ENCODE data around the gene ZFPM1. TPM values are rescaled to one million over a fixed set of nuclear protein-coding genes. Genes with fewer than 3 reads are reported as not detected.
A peak's percentile ranks its signal among the peaks of the same experiment; 100 is the strongest.

The ZFPM1 gene
- total and polyA plus RNA-seq, 2 of the 8 experiments (the other 6 are each of a cell fraction or from before 2014, with no cell fraction given), result 0.74 to 4.8 TPM

DNA sequence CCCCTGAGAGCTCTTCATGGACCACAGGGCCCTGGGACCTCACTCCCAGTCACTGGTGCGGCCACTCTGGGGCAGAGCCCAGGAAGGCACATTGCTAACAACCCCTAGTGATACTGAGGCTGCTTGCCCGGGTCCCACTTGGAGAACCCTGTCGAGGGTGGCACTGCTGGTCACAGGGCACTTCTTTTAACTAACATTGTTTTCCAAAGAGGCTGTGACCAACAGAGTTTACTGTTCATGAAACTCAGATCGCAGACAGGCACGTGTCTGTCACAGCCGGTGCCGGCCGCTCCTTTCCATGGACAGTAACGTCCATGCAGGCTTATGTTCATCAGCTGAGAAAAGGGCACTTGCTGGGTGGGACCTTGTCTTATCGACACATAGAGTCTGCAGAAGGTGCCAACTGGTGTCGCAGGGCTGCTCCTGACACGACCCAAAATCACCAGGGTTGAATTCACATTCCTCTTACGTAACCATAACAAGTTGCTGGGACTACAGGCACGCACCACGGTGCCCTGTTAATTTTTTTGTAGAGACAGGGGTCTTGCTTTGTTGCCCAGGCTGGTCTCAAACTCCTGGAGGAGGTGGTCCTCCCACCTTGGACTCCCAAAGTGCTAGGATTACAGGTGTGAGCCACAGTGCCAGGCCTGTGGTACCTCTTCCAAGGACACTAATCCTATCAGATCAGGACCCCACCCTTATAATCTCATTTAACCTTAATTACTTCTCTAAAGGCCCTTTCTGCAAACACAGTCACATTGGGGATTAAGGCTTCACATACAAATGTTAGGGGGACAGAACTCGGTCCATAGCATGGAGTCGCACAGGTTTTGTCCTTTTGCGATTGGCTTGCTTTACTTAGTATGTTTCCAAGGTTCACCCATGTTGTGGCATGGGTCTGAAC is 115.9 kb downstream of the ZFPM1 start:
- no peak for DNase-seq (ENCODE audit: low read depth in 1 of 2, low spot score in 2 of 2)
- no peak overlapping the region for H3K27ac ChIP-seq (ENCODE audit: low read depth, low read length)
- no peak overlapping the region for H3K14ac ChIP-seq (ENCODE audit: insufficient read length)
- no peak for FAIRE-seq
- H3K36me3 ChIP-seq (ENCODE audit: control insufficient read depth in 2 of 4, insufficient read depth in 4 of 4, low read length in 3 of 4), result peaks cover 0 to 8% (median 0%) of the 10 kb centered on the region in 4 experiments; a peak in 2 of 8 replicates
- peaks cover 8% of the 10 kb centered on the region for H3K23me2 ChIP-seq (ENCODE audit: low read depth, low read length)
- H4K5ac ChIP-seq (ENCODE audit: insufficient read length, low read depth, low read length), result no peak overlapping the region
- POLR2A ChIA-PET (ENCODE audit: partially characterized antibody), result interaction anchor here (0.9 kb wide), 1 partner anchor 8 kb away, joined by 4 read pairs; no protein-coding TSS in a partner anchor
- peak overlapping the region; percentile 94 to 96 for H3K4me2 ChIP-seq (ENCODE audit: insufficient read depth in 1 of 2, low read depth in 2 of 2, low read length in 2 of 2)
- H3K4ac ChIP-seq (replicated peaks; ENCODE audit: insufficient read length, low read depth, low read length), result no peak overlapping the region
- peak overlapping the region; percentile 11 for H4K8ac ChIP-seq (ENCODE audit: extremely low read depth, insufficient read depth, low read length)
- no peak overlapping the region for H3K18ac ChIP-seq (ENCODE audit: extremely low read depth, low read length)
- H2AK5ac ChIP-seq (ENCODE audit: low read depth, low read length), result no peak overlapping the region; the same call in 1 of the 2 replicates
- no peak overlapping the region for H3K56ac ChIP-seq (replicated peaks; ENCODE audit: insufficient read length, low read depth, low read length)
- H3K79me2 ChIP-seq (ENCODE audit: control insufficient read depth in 1 of 2, insufficient read depth in 2 of 2, low read length in 2 of 2), result peaks cover 16 to 32% of the 10 kb centered on the region in 2 experiments
- peak overlapping the region; percentile 69; the same call in 1 of the 2 replicates for H2BK12ac ChIP-seq (ENCODE audit: low read depth, low read length)
- H4K20me1 ChIP-seq (replicated peaks in 1 of 2; ENCODE audit: control insufficient read depth in 1 of 2, insufficient read depth in 2 of 2, low read length in 2 of 2), result peaks cover 6 to 19% of the 10 kb centered on the region in 2 experiments
- 91% methylated on average over 18 of the region's 18 CpGs; no CpG with 5 or more reads in 1 of the 2 experiments for WGBS, 2 experiments (ENCODE audit: extremely low coverage in 1 of 2, insufficient coverage in 1 of 2, insufficient read length in 1 of 2, insufficient replicate concordance in 2 of 2, low coverage in 1 of 2, low lambda C conversion rate in 2 of 2, missing lambda C conversion rate in 1 of 2)
- peak overlapping the region in 1 of 4 experiments; percentile 59; a peak in 2 of 7 replicates for H3K9ac ChIP-seq (replicated peaks in 1 of 4; ENCODE audit: extremely low read depth in 1 of 4, low read depth in 3 of 4, low read length in 3 of 4)
- H2BK5ac ChIP-seq (ENCODE audit: low read depth, low read length), result 0 out of 2 replicates have a peak overlapping the region, but pooled peaks have one; percentile 54
- H3K9me3 ChIP-seq (ENCODE audit: insufficient read depth in 2 of 2, low read depth in 1 of 2, low read length in 1 of 2), result no peaks in the 10 kb centered on the region
- peak overlapping the region; percentile 69 to 99 (median 82) for H3K4me3 ChIP-seq (ENCODE audit: extremely low read depth in 1 of 4, insufficient read depth in 2 of 4, low read depth in 3 of 4, low read length in 4 of 4)
- 0 out of 2 replicates have a peak overlapping the region, but pooled peaks have one; percentile 25 for H2BK15ac ChIP-seq (ENCODE audit: low read length)
- CTCF ChIA-PET (ENCODE audit: partially characterized antibody), result interaction anchor here (1.0 to 2.0 kb wide), 2 partner anchors 24 to 34 kb away, joined by 3 to 4 read pairs; no protein-coding TSS in a partner anchor
- H2BK120ac ChIP-seq (replicated peaks; ENCODE audit: low read depth, low read length), result no peak overlapping the region
- no peak overlapping the region for H2BK20ac ChIP-seq (ENCODE audit: low read length)
- no peak overlapping the region for H3K23ac ChIP-seq (ENCODE audit: insufficient read length)
- no peak overlapping the region for H4K91ac ChIP-seq (replicated peaks; ENCODE audit: insufficient read length, low read length)
- peaks cover 0 to 10% (median 5%) of the 10 kb centered on the region in 4 experiments; a peak in 5 of 7 replicates for H3K4me1 ChIP-seq (replicated peaks in 1 of 4; ENCODE audit: control insufficient read depth in 3 of 4, insufficient read depth in 4 of 4, low read length in 3 of 4)
- peaks cover 7% of the 10 kb centered on the region for H3K79me1 ChIP-seq (ENCODE audit: low read depth, low read length)
- peaks cover 0 to 3% (median 0%) of the 10 kb centered on the region in 4 experiments; a peak in 1 of 7 replicates for H3K27me3 ChIP-seq (replicated peaks in 1 of 4; ENCODE audit: control insufficient read depth in 3 of 4, extremely low read depth in 1 of 4, insufficient read depth in 3 of 4, low read length in 3 of 4)
- peak overlapping the region; percentile 65; the same call in 1 of the 2 replicates for H2AFZ ChIP-seq (ENCODE audit: low read length)
- TF ChIP-seq SIX5 (IDR thresholded peaks at IDR 0.05; ENCODE audit: low read depth, low read length), result no peak
- TF ChIP-seq POLR2A (IDR thresholded peaks at IDR 0.05; ENCODE audit: control extremely low read depth in 1 of 2, low read depth in 2 of 2, low read length in 2 of 2), result no peak
- no peak for TF ChIP-seq CBX8 (IDR thresholded peaks at IDR 0.05; ENCODE audit: borderline replicate concordance, low read depth, low read length)
- no peak for TF ChIP-seq GABPA (IDR thresholded peaks at IDR 0.05; ENCODE audit: borderline replicate concordance, insufficient read depth, low read length)
- TF ChIP-seq RAD21 (IDR thresholded peaks at IDR 0.05 in 1 of 2, conservative IDR thresholded peaks at IDR 0.05 in 1 of 2; ENCODE audit: low read depth in 2 of 2, low read length in 2 of 2), result no peak
- TF ChIP-seq TAF7 (optimal IDR thresholded peaks at IDR 0.05; ENCODE audit: borderline replicate concordance, low read depth, low read length), result no peak
- TF ChIP-seq, protein P1, sequence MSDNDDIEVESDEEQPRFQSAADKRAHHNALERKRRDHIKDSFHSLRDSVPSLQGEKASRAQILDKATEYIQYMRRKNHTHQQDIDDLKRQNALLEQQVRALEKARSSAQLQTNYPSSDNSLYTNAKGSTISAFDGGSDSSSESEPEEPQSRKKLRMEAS (IDR thresholded peaks at IDR 0.05), result no peak
- TF ChIP-seq FOSL1 (IDR thresholded peaks at IDR 0.05; ENCODE audit: insufficient read depth, low read depth, low read length), result no peak
- no peak for TF ChIP-seq SP1 (IDR thresholded peaks at IDR 0.05; ENCODE audit: low read depth, low read length)
